ENCODE measurements around the gene PTPRK. TPM values are rescaled to one million over a fixed set of nuclear protein-coding genes. Genes with fewer than 3 reads are reported as not detected.

The PTPRK gene
- total and polyA plus RNA-seq, 10 of the 15 experiments (the other 5 are each of a cell fraction or from before 2014, with no cell fraction given) = 0.23 to 1.9 (median 0.55) TPM

DNA sequence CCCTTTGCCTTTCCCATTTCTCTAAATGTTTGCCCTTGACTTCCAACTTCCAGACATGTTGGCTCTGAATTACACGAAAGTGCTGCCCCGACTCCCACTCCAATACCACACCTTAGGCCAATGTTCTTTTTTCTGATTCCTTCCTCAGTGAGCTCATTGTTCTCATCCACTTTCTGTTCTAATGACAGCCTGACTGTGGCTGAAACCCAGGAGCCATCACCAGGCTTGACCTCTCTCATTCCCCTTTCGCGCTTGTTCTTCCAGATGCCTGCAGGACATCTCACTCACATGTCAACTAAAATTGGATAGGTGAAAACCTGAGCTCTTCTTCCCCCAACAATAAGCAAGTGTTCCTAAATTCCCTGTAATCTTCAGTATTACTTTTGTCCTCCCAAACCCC is 40.4 kb downstream of the PTPRK start:
- intact Hi-C loops (cut with micrococcal nuclease; ENCODE audit: unreplicated experiment) = no loop called here
- ChIA-PET POLR2A (no interaction called here), CTCF (no interaction called here), RAD21 (ENCODE audit: unreplicated experiment) (no interaction called here), SMC1A (ENCODE audit: uncharacterized antibody, unreplicated experiment) (interaction anchor here (1.5 kb wide), 1 partner anchor 10 kb away, joined by 4 read pairs; no protein-coding TSS in a partner anchor)
- in situ Hi-C loops (cut with MboI) = no loop called here
- H3K9me3 ChIP-seq (replicated peaks; ENCODE audit: control insufficient read depth, insufficient read depth, low read length) = no peaks in the 10 kb centered on the region
- no peak overlapping the region for H3K4me3 ChIP-seq
- TF ChIP-seq TCF7 (IDR thresholded peaks at IDR 0.05; ENCODE audit: borderline replicate concordance) (no peak), ZNF207 (IDR thresholded peaks at IDR 0.05; ENCODE audit: borderline replicate concordance) (no peak), CEBPB (IDR thresholded peaks at IDR 0.05; ENCODE audit: borderline replicate concordance in 1 of 2, low read depth in 2 of 2, low read length in 2 of 2) (no peak), BCL11A (IDR thresholded peaks at IDR 0.05; ENCODE audit: low read depth, low read length) (no peak), RFX5 (IDR thresholded peaks at IDR 0.05; ENCODE audit: low read depth, low read length) (no peak), FOXM1 (IDR thresholded peaks at IDR 0.05; ENCODE audit: low read depth, low read length) (no peak), TCF12 (IDR thresholded peaks at IDR 0.05; ENCODE audit: low read depth, low read length) (no peak), IKZF1 (conservative IDR thresholded peaks at IDR 0.05) (no peak), GABPA (IDR thresholded peaks at IDR 0.05; ENCODE audit: low read depth) (no peak), YBX1 (IDR thresholded peaks at IDR 0.05) (no peak), SREBF2 (IDR thresholded peaks at IDR 0.05; ENCODE audit: low read length) (no peak), HDGF (IDR thresholded peaks at IDR 0.05) (no peak)
- TF ChIP-seq, protein P1, sequence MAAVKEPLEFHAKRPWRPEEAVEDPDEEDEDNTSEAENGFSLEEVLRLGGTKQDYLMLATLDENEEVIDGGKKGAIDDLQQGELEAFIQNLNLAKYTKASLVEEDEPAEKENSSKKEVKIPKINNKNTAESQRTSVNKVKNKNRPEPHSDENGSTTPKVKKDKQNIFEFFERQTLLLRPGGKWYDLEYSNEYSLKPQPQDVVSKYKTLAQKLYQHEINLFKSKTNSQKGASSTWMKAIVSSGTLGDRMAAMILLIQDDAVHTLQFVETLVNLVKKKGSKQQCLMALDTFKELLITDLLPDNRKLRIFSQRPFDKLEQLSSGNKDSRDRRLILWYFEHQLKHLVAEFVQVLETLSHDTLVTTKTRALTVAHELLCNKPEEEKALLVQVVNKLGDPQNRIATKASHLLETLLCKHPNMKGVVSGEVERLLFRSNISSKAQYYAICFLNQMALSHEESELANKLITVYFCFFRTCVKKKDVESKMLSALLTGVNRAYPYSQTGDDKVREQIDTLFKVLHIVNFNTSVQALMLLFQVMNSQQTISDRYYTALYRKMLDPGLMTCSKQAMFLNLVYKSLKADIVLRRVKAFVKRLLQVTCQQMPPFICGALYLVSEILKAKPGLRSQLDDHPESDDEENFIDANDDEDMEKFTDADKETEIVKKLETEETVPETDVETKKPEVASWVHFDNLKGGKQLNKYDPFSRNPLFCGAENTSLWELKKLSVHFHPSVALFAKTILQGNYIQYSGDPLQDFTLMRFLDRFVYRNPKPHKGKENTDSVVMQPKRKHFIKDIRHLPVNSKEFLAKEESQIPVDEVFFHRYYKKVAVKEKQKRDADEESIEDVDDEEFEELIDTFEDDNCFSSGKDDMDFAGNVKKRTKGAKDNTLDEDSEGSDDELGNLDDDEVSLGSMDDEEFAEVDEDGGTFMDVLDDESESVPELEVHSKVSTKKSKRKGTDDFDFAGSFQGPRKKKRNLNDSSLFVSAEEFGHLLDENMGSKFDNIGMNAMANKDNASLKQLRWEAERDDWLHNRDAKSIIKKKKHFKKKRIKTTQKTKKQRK (IDR thresholded peaks at IDR 0.05; ENCODE audit: low read depth, low read length) = no peak
- TF ChIP-seq, protein P2, sequence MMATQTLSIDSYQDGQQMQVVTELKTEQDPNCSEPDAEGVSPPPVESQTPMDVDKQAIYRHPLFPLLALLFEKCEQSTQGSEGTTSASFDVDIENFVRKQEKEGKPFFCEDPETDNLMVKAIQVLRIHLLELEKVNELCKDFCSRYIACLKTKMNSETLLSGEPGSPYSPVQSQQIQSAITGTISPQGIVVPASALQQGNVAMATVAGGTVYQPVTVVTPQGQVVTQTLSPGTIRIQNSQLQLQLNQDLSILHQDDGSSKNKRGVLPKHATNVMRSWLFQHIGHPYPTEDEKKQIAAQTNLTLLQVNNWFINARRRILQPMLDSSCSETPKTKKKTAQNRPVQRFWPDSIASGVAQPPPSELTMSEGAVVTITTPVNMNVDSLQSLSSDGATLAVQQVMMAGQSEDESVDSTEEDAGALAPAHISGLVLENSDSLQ (IDR thresholded peaks at IDR 0.05) = no peak
- no peak for ATAC-seq
- no peaks in the 10 kb centered on the region for H3K79me2 ChIP-seq (ENCODE audit: control insufficient read depth, insufficient read depth, low read length)
- H4K20me1 ChIP-seq (ENCODE audit: control insufficient read depth, insufficient read depth) = no peaks in the 10 kb centered on the region
- no peaks in the 10 kb centered on the region for H3K36me3 ChIP-seq (ENCODE audit: control insufficient read depth in 2 of 2, insufficient read depth in 2 of 2, low read length in 1 of 2)
- no peak overlapping the region for H3K9ac ChIP-seq (ENCODE audit: control insufficient read depth, insufficient read depth, low read length)
- no peak for DNase-seq (ENCODE audit: low read depth, low spot score)
- no peaks in the 10 kb centered on the region for H3K27me3 ChIP-seq (replicated peaks in 1 of 2; ENCODE audit: control insufficient read depth in 2 of 2, insufficient read depth in 2 of 2, low read length in 1 of 2)
- H3K27ac ChIP-seq (ENCODE audit: control insufficient read depth, insufficient read depth) = no peak overlapping the region
- 69% methylated on average over 4 of the region's 4 CpGs for WGBS (ENCODE audit: insufficient coverage, insufficient replicate concordance, low lambda C conversion rate, missing lambda C conversion rate)
- no TSS peak for BruUV-seq (replicated peaks)
- no peaks in the 10 kb centered on the region for H3K4me1 ChIP-seq (ENCODE audit: control insufficient read depth, insufficient read depth, low read length)
- FAIRE-seq = no peak
- H2AFZ ChIP-seq (ENCODE audit: control insufficient read depth, low read depth, low read length) = no peak overlapping the region
- H3K4me2 ChIP-seq (ENCODE audit: control insufficient read depth, insufficient read depth) = no peak overlapping the region

All from GM12878 (cell line).